GM23248 (cell line): Measurements from ENCODE around the gene HNRNPA2B1.

ENCODE experiments used
- EZH2 ChIP-seq: fragments of 200-600 bp; sonication (generic); IDR thresholded peaks from 2 replicates; pipeline ENCODE4 v1.6.1; 2018; ENCODE audit warnings: antibody characterized with exemption, mild to moderate bottlenecking; ENCODE audit not compliant: insufficient read depth, poor library complexity, severe bottlenecking
- EZH2phosphoT487 ChIP-seq: fragments of 200-600 bp; sonication (generic); IDR thresholded peaks from 2 replicates; pipeline ENCODE4 v1.6.1; 2018; ENCODE audit warnings: antibody characterized with exemption, moderate library complexity, mild to moderate bottlenecking, low read depth; ENCODE audit not compliant: insufficient read depth

DNA sequence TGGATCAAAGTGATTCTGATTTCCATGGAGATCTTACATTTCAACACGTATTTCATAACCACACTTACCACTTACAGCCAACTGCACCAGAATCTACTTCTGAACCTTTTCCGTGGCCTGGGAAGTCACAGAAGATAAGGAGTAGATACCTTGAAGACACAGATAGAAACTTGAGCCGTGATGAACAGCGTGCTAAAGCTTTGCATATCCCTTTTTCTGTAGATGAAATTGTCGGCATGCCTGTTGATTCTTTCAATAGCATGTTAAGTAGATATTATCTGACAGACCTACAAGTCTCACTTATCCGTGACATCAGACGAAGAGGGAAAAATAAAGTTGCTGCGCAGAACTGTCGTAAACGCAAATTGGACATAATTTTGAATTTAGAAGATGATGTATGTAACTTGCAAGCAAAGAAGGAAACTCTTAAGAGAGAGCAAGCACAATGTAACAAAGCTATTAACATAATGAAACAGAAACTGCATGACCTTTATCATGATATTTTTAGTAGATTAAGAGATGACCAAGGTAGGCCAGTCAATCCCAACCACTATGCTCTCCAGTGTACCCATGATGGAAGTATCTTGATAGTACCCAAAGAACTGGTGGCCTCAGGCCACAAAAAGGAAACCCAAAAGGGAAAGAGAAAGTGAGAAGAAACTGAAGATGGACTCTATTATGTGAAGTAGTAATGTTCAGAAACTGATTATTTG, 15.3 kb downstream of the HNRNPA2B1 start:
- no peak for TF ChIP-seq EZH2
- TF ChIP-seq EZH2phosphoT487, result no peak
